NT2/D1 (cell line): ENCODE measurements around the gene RENBP.
A peak's percentile ranks its signal among the peaks of the same experiment; 100 is the strongest.

Experiments used
- DNase-seq: peaks from one replicate; pipeline ENCODE4 v3.0.0-alpha.2; 2011; ENCODE audit warnings: low read depth, low spot score
- H3K27me3 ChIP-seq: 2 replicates; pipeline ENCODE4 v1.6.0; 2011; ENCODE audit warnings: mild to moderate bottlenecking; ENCODE audit not compliant: insufficient read length, insufficient read depth
- H3K36me3 ChIP-seq: 2 replicates; pipeline ENCODE4 v1.6.1; 2011; ENCODE audit warnings: mild to moderate bottlenecking, low read length, mixed read lengths; ENCODE audit not compliant: insufficient read depth, insufficient read length
- H3K4me1 ChIP-seq: 2 replicates; pipeline ENCODE4 v1.5.1; 2011; ENCODE audit not compliant: insufficient read depth, insufficient read length
- H3K4me3 ChIP-seq: 2 replicates; pipeline ENCODE4 v1.5.1; 2011; ENCODE audit warnings: low read depth; ENCODE audit not compliant: insufficient read length
- H3K9ac ChIP-seq: 2 replicates; pipeline ENCODE4 v1.6.0; 2011; ENCODE audit warnings: low read depth; ENCODE audit not compliant: insufficient read length
- H3K9me3 ChIP-seq: 2 replicates; pipeline ENCODE4 v1.5.1; 2011; ENCODE audit warnings: mild to moderate bottlenecking, low read length; ENCODE audit not compliant: insufficient read depth
- SUZ12 ChIP-seq: IDR thresholded peaks from 2 replicates; pipeline ENCODE4 v1.6.1; 2011; ENCODE audit not compliant: insufficient read length, insufficient read depth; ENCODE audit errors: extremely low read depth
- YY1 ChIP-seq: IDR thresholded peaks from 2 replicates; pipeline ENCODE4 v1.6.1; 2011; ENCODE audit not compliant: insufficient read length, insufficient read depth
- ZNF274 ChIP-seq: IDR thresholded peaks from 2 replicates; pipeline ENCODE4 v1.6.1; 2011; ENCODE audit warnings: mild to moderate bottlenecking, low read depth, low read length

The RENBP gene

DNA sequence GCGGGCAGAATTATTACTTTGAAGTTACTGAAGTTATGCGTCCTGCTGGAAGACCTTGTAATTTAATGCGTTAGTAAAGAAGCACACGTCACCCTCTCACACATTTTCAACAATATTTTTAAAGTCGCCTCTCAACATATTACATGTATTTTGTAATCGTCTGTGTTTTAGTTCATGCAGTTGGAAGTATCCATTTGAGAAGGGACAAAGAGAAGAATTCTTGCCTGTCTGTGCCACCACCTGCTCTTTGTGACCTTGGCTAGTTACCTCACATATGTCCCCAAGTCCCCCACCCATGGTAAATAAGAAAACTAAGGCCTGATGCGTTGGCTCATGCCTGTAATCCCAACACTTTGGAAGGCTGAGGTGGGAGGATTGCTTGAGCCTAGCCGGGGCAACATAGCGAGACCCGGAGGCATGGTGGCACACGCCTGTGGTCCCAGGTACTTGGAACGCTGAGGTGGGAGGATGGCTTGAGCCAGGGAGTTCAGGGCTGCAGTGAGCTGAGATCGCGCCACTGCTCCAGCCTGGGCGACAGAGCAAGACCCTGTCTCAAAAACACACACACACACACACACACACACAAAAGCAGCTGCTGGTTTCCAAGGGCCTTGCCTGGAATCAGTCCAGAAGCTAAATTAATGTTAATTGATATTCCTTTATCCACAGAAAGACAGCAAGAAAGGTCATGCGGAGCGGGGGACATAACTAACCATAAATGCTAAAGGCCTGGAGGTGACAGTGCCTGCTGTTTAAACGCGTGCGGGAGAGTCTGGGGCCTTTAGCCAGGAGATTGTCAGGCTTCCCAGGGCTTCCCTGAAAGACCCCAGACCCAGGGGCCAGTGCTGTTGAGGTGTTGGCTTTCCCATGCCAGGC lies 28.9 kb upstream of the RENBP start:
- DNase-seq: no peak
- peaks cover 2% of the 10 kb centered on the region for H3K4me1 ChIP-seq
- peaks cover 18% of the 10 kb centered on the region for H3K36me3 ChIP-seq
- H3K9ac ChIP-seq: peak overlapping the region; percentile 81
- H3K9me3 ChIP-seq: no peaks in the 10 kb centered on the region
- TF ChIP-seq SUZ12: no peak
- no peak for TF ChIP-seq ZNF274
- no peak for TF ChIP-seq YY1
- H3K4me3 ChIP-seq: peak overlapping the region; percentile 45
- no peaks in the 10 kb centered on the region for H3K27me3 ChIP-seq

DNA sequence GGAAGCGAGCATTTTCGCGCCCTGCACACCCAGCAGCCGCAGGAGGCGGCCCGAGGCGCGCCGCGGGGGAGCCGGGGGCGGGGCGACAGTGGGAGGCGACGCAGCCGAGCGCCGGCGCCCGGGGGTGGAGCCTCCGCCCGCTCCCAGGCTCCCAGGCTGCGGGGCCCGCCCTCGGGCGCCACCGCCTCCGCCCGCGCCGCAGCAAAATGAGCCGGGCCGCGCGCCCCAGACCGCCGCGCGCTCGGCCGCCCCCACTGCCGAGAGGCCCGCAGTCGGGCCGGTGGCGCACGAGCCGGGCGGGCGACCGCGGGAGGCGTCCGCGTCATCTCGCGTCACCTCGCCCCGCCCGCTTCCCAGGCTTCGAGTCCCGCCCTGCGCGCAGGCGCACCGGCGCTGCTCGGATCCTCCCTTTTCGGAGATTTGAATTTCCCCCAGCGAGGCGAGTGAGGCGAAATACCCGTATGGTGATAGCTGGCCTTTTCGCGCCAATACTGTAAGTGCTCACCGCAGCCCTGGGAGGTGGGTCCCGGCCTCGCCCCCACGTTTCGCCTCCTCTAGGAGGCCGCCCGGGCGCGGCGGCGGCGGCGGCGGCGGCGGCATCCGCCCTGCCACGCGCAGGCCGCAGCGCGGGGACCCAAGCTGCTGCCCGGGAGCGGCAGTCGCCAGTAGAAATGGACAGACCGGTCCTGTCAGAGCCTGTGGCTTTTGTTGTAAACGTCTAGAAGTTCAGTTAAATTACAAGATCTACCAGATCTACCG lies 28.1 kb upstream of the RENBP start, which contains the start of gene TMEM187:
TSS of gene TMEM187 (plus strand) at position 387 of the 759 bp plus-strand sequence. CDS start 9,309 bp downstream, outside the sequence.
- TF ChIP-seq YY1 (no peak), ZNF274 (no peak)
- peak within 1 kb of the TSS; percentile 95 for H3K9ac ChIP-seq
- H3K27me3 ChIP-seq: no peaks in the 10 kb centered on the region
- DNase-seq: peak; percentile 63
- peaks cover 23% of the 10 kb centered on the region for H3K36me3 ChIP-seq
- peaks cover 2% of the 10 kb centered on the region for H3K4me1 ChIP-seq
- no peaks in the 10 kb centered on the region for H3K9me3 ChIP-seq
- peak within 1 kb of the TSS; percentile 82 for H3K4me3 ChIP-seq

DNA sequence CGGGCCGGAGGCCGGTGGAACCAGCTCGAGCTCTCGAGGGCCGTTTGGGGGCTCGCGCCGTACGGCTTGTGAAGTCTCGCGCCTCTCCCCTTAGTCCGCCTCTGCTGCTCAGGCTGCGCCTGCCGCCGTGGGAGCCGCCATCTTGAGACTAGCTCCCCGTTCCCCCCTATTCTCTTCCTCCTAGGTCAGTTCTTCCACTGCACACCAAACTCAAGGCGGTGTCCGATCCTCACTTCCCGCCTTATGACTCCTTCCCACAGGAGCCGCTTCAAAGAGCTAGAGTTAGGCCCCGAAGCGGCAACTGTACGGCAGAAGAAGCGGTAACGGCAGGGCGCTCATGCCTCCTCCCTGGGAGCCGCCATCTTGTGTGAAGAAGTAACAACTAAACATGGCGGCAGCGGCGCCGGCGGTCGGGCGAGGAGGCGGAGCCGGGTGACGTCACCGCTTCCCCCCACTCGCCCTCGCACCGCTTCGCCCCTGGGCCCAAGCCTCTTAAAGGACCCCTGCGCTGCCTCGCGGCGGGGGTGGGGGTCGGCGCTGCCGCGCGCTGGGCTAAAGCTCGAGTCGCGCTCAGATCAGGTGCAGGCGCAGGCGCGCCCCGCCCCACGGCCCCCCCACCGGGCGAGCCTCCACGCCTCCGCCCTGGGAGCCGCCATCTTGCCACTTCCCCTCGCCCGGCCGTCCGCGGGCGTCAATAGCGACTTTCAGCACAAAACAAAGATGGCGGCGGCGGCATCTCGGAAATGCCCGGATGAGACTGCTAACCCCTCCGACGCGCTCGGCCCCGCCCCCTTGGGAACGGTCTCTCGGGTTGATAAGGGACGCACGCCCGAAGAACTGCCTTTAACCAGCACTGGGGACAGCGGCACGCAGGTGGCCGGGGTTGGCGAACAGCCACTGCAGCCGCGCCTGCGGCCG lies 27.3 kb upstream of the RENBP start, which contains the start of gene HCFC1:
TSS of gene HCFC1 (minus strand) at position 369 of the 918 bp plus-strand sequence. CDS start 978 bp downstream, outside the sequence.
- Histone ChIP-seq H3K36me3 (peaks cover 29% of the 10 kb centered on the region), H3K27me3 (no peaks in the 10 kb centered on the region), H3K4me3 (peak within 1 kb of the TSS; percentile 82), H3K9ac (peak within 1 kb of the TSS; percentile 95), H3K9me3 (no peaks in the 10 kb centered on the region), H3K4me1 (peaks cover 4% of the 10 kb centered on the region)
- peak; percentile 80 for TF ChIP-seq YY1
- no peak for TF ChIP-seq SUZ12
- DNase-seq: peak; percentile 70

DNA sequence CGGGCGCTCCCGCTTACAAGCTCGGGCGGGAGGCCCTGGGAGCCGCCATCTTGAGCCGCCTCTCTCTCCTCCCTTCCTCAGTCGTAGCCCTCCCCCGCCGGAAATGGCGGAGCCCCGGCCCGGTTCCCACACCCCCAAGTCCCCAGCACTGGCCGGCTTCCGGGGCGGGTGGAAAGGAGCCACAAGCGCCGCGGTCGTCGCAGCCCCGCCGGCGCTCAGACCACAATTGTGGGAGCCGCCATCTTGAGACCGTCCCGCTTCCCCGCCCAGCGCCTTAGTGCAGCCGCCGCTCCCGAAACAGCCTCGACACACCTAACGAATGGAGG lies 26.6 kb upstream of the RENBP start:
- H3K9me3 ChIP-seq: no peaks in the 10 kb centered on the region

DNA sequence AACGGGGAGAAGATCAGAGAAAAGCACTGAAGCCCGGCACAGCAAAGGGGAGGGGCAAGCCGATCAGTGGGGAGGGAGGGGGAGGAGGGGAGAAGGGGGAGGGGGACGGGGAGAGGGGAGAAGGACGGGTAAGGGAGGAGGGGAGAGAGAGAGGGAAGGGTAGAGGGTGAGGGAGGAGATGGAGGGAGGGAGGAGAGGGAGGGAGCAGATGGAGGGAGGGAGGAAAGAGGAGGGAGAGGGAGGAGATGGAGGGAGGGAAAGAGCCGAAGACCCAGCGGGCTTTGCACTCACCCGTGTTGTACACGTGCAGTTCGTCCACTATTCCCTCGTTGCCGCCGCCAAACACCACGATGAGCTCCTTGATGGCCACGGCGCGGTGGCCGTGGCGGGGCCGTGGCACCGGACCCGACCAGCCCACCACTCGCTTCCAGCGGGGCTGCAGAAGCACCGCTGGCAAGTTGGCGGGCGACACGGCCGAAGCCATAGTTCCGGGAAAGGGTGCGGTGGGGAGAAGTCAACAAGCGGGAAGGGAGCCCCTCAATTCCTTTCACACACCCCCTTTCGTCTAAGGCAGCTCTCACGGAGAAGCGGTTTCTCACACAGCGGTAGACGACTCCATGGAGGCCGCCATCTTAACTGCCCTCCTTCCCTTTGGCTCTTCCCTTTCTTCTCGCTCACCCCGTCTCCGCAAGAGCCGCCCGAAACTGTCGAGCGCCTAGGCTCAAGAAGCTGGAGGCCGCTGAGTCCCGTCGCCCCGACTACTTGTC lies 26.1 kb upstream of the RENBP start:
- Histone ChIP-seq H3K4me1 (peaks cover 5% of the 10 kb centered on the region), H3K4me3 (peak overlapping the region; percentile 82), H3K9ac (peak overlapping the region; percentile 95), H3K36me3 (peaks cover 29% of the 10 kb centered on the region), H3K27me3 (no peaks in the 10 kb centered on the region), H3K9me3 (no peaks in the 10 kb centered on the region)
- TF ChIP-seq YY1: peak; percentile 67
- TF ChIP-seq SUZ12: no peak
- DNase-seq: peak; percentile 32

More for the DNA sequence above, 26.6 kb upstream of the RENBP start:
- peak; percentile 36 for DNase-seq
- H3K4me1 ChIP-seq: peaks cover 5% of the 10 kb centered on the region
- peak overlapping the region; percentile 82 for H3K4me3 ChIP-seq
- H3K36me3 ChIP-seq: peaks cover 29% of the 10 kb centered on the region
- H3K27me3 ChIP-seq: no peaks in the 10 kb centered on the region
- no peak for TF ChIP-seq ZNF274
- TF ChIP-seq YY1: peak; percentile 6
- H3K9ac ChIP-seq: peak overlapping the region; percentile 95

DNA sequence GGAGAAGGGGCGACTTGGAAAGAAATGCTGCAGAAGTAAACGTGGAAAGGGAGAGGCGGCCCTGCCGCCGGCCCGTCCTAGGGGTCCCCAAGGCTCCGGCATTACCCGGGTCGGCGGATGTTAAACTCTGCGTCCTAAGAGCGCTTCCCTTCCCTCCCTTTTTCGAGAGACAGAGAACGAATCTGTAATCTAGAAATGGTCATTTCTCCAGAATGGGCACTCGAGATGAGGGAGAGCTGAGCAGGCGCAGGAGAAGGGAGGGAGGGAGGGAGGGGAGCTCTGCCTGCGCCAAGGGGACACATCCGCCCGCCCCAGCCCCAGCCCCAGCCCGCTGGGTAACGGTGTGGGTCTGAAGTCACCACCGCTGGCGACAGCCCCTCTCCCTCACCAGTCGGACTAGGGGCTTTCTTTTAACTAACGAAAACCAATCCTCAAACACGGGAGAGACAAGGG lies 25.5 kb upstream of the RENBP start:
- Histone ChIP-seq H3K9ac (peak overlapping the region; percentile 70), H3K9me3 (no peaks in the 10 kb centered on the region), H3K27me3 (no peaks in the 10 kb centered on the region), H3K4me3 (peak overlapping the region; percentile 55), H3K4me1 (peaks cover 5% of the 10 kb centered on the region), H3K36me3 (peaks cover 33% of the 10 kb centered on the region)
- TF ChIP-seq SUZ12: no peak
- TF ChIP-seq ZNF274: no peak
- TF ChIP-seq YY1: no peak
- no peak for DNase-seq
